GM04504 (cell line): Measurements from ENCODE around the gene ANAPC1.
"Not testable (repeated sequence)": the region's sequence is repeated elsewhere in the genome, so short reads cannot be mapped to it uniquely, and the experiment has no call there.

Experiments used
- DNase-seq: peaks from one replicate; pipeline ENCODE4 v3.0.0-alpha.2; 2012; ENCODE audit warnings: low read depth

ANAPC1 gene

GRCh38 chr2:111883661-111884591, at the start of gene ANAPC1:
Gene ANAPC1 (minus strand): TSS chr2:111884193. CDS start chr2:111880825, 3,368 bp downstream.
- DNase-seq, result peak; percentile 52

GRCh38 chr2:111932841-111933291, 48.9 kb upstream of the ANAPC1 start:
- DNase-seq, result no peak

- peak; percentile 32 for DNase-seq
Measured at GRCh38 chr2:111930875-111931274, 46.9 kb upstream of the ANAPC1 start.

GRCh38 chr2:111930409-111930808, 46.4 kb upstream of the ANAPC1 start:
- DNase-seq, result no peak

GRCh38 chr2:111927723-111928122, 43.7 kb upstream of the ANAPC1 start:
- no peak for DNase-seq

GRCh38 chr2:111924617-111925107, 40.7 kb upstream of the ANAPC1 start:
- DNase-seq, result no peak

GRCh38 chr2:111923276-111923804, 39.3 kb upstream of the ANAPC1 start:
- DNase-seq, result no peak

GRCh38 chr2:111919794-111920608, 36.0 kb upstream of the ANAPC1 start:
- DNase-seq, result no peak

- DNase-seq, result no peak
Measured at GRCh38 chr2:111919365-111919764, 35.4 kb upstream of the ANAPC1 start.

- peak; percentile 64 for DNase-seq
Measured at GRCh38 chr2:111918383-111918806, 34.4 kb upstream of the ANAPC1 start.

GRCh38 chr2:111917106-111917505, 33.1 kb upstream of the ANAPC1 start:
- DNase-seq, result no peak

GRCh38 chr2:111912547-111912946, 28.6 kb upstream of the ANAPC1 start:
- DNase-seq, result no peak

- DNase-seq, result not testable (repeated sequence)
Measured at GRCh38 chr2:111911295-111911977, 27.4 kb upstream of the ANAPC1 start.

GRCh38 chr2:111910609-111911277, 26.8 kb upstream of the ANAPC1 start:
- no peak for DNase-seq

GRCh38 chr2:111909997-111910396, 26.0 kb upstream of the ANAPC1 start:
- DNase-seq, result not testable (repeated sequence)

GRCh38 chr2:111909079-111909478, 25.1 kb upstream of the ANAPC1 start:
- DNase-seq, result no peak

GRCh38 chr2:111908578-111908977, 24.6 kb upstream of the ANAPC1 start:
- no peak for DNase-seq

GRCh38 chr2:111905990-111906735, 22.2 kb upstream of the ANAPC1 start:
- no peak for DNase-seq

GRCh38 chr2:111905475-111905869, 21.5 kb upstream of the ANAPC1 start:
- not testable (repeated sequence) for DNase-seq

GRCh38 chr2:111904726-111905474, 20.9 kb upstream of the ANAPC1 start:
- DNase-seq, result no peak
